Activated naive CD4-positive, alpha-beta T cell treated with anti-CD3 and anti-CD28 coated beads, Interleukin-2, amount 50 U/mL, for 16 hours (primary cell): ENCODE data around the gene DNAH8.

ENCODE experiments used
- DNase-seq: peaks from one replicate; pipeline ENCODE4 v3.0.0-alpha.2; 2020

Gene DNAH8

GRCh38 chr6:38976801-38977500, 261.8 kb downstream of the DNAH8 start:
- DNase-seq = no peak

GRCh38 chr6:38978139-38978704, 263.1 kb downstream of the DNAH8 start:
- no peak for DNase-seq

GRCh38 chr6:38982470-38982869, 267.4 kb downstream of the DNAH8 start:
- no peak for DNase-seq

GRCh38 chr6:38984723-38985122, 269.6 kb downstream of the DNAH8 start:
- no peak for DNase-seq

GRCh38 chr6:38985839-38986238, 270.7 kb downstream of the DNAH8 start:
- no peak for DNase-seq

- DNase-seq = no peak
These were observed 272.4 kb downstream of the DNAH8 start for GRCh38 chr6:38987503-38987902.

- DNase-seq = no peak
These were observed 273.8 kb downstream of the DNAH8 start for GRCh38 chr6:38988736-38989449.

GRCh38 chr6:38990475-38990874, 275.4 kb downstream of the DNAH8 start:
- DNase-seq = no peak

GRCh38 chr6:38996676-38997075, 281.6 kb downstream of the DNAH8 start:
- DNase-seq = no peak

GRCh38 chr6:38997128-38997761, 282.1 kb downstream of the DNAH8 start:
- peak; percentile 48 for DNase-seq

- no peak for DNase-seq
These were observed 288.0 kb downstream of the DNAH8 start for GRCh38 chr6:39003072-39003471.

GRCh38 chr6:39003492-39003891, 288.4 kb downstream of the DNAH8 start:
- no peak for DNase-seq

- DNase-seq = no peak
These were observed 289.7 kb downstream of the DNAH8 start for GRCh38 chr6:39004801-39005200.

- no peak for DNase-seq
These were observed 290.7 kb downstream of the DNAH8 start for GRCh38 chr6:39005774-39006173.

- DNase-seq = no peak
These were observed 292.5 kb downstream of the DNAH8 start for GRCh38 chr6:39007575-39007974.

- DNase-seq = no peak
These were observed 293.6 kb downstream of the DNAH8 start for GRCh38 chr6:39008737-39009136.

- DNase-seq = no peak
These were observed 294.4 kb downstream of the DNAH8 start for GRCh38 chr6:39009476-39009875.

GRCh38 chr6:39016839-39017546, 301.9 kb downstream of the DNAH8 start:
- DNase-seq = no peak

- no peak for DNase-seq
These were observed 302.4 kb downstream of the DNAH8 start for GRCh38 chr6:39017547-39017880.

GRCh38 chr6:39018103-39018502, 303.0 kb downstream of the DNAH8 start:
- DNase-seq = no peak

- DNase-seq = no peak
These were observed 305.0 kb downstream of the DNAH8 start for GRCh38 chr6:39020136-39020535.

- DNase-seq = no peak
These were observed 305.9 kb downstream of the DNAH8 start for GRCh38 chr6:39021041-39021440.

- no peak for DNase-seq
These were observed 306.7 kb downstream of the DNAH8 start for GRCh38 chr6:39021779-39022178.
